AG09309 (cell line): ENCODE data around the gene KRTAP5-7.

Experiments
- DNase-seq: peaks from one replicate; pipeline ENCODE4 v3.0.0-alpha.2; 2010; ENCODE audit warnings: low read depth
- H3K4me3 ChIP-seq: 2 replicates; pipeline ENCODE4 v1.5.1; 2011; ENCODE audit warnings: mild to moderate bottlenecking, low read depth, low read length, moderate library complexity; ENCODE audit not compliant: control insufficient read depth
- CTCF ChIP-seq: IDR thresholded peaks from 2 replicates; pipeline ENCODE4 v1.5.1; 2011; ENCODE audit warnings: mild to moderate bottlenecking, low read depth, low read length, inconsistent platforms; ENCODE audit not compliant: insufficient read depth, control insufficient read depth; ENCODE audit errors: missing control alignments

Gene KRTAP5-7

GRCh38 chr11:71502026-71502425 lies 25.0 kb upstream of the KRTAP5-7 start:
- H3K4me3 ChIP-seq, result no peak overlapping the region
- TF ChIP-seq CTCF, result no peak
- DNase-seq, result no peak

GRCh38 chr11:71502871-71503435 lies 24.1 kb upstream of the KRTAP5-7 start:
- H3K4me3 ChIP-seq, result no peak overlapping the region
- DNase-seq, result no peak
- no peak for TF ChIP-seq CTCF

- no peak for TF ChIP-seq CTCF
- no peak for DNase-seq
- H3K4me3 ChIP-seq, result no peak overlapping the region
These were observed 22.5 kb upstream of the KRTAP5-7 start for GRCh38 chr11:71504531-71504930.

GRCh38 chr11:71505001-71505400 lies 22.1 kb upstream of the KRTAP5-7 start:
- H3K4me3 ChIP-seq, result no peak overlapping the region
- no peak for TF ChIP-seq CTCF
- no peak for DNase-seq

- TF ChIP-seq CTCF, result no peak
- DNase-seq, result no peak
These were observed 21.3 kb upstream of the KRTAP5-7 start for GRCh38 chr11:71505781-71506180.

GRCh38 chr11:71507102-71507501 lies 20.0 kb upstream of the KRTAP5-7 start:
- H3K4me3 ChIP-seq, result no peak overlapping the region
- no peak for TF ChIP-seq CTCF
- DNase-seq, result no peak

More at GRCh38 chr11:71505781-71506180, 21.3 kb upstream of the KRTAP5-7 start:
- H3K4me3 ChIP-seq, result no peak overlapping the region
